B cell (primary cell): Measurements from ENCODE around the gene ADGRV1. TPM values are rescaled to one million over a fixed set of nuclear protein-coding genes. Genes with fewer than 3 reads are reported as not detected.

Experiments used
- ATAC-seq: fragments of 200-7000 bp; cut with Tn5 transposase; one replicate; pipeline ENCODE4 v1.10.0; 2021; ENCODE audit warnings: low read depth, mild to moderate bottlenecking, moderate number of reproducible peaks, moderate library complexity
- CTCF ChIA-PET: fragments of 350-600 bp; sonication (Branson Sonifier 250); formaldehyde crosslinking; loops from one replicate; lab custom pipeline; 2021; ENCODE audit warnings: antibody characterized with exemption, inconsistent platforms; lab: Charles Lee
- POLR2A ChIA-PET: fragments of 350-600 bp; sonication (Branson Sonifier 250); formaldehyde crosslinking; loops from one replicate; lab custom pipeline; 2021; ENCODE audit warnings: antibody characterized with exemption; lab: Charles Lee
- DNase-seq: peaks from one replicate; pipeline ENCODE4 v3.0.0; 2013
- H2AFZ ChIP-seq: 2 replicates; pipeline ENCODE4 v1.6.1; 2012; ENCODE audit warnings: mild to moderate bottlenecking, low read depth, low read length; ENCODE audit not compliant: insufficient read depth, poor library complexity, severe bottlenecking
- H3K27ac ChIP-seq, 2 donors: 1 replicate in 1 of 2; 2 replicates in 1 of 2; pipeline ENCODE4 v1.5.1; 2012 to 2013; ENCODE audit warnings: low read length in 2 of 2, mild to moderate bottlenecking in 2 of 2, moderate library complexity in 1 of 2
- H3K27me3 ChIP-seq, 4 experiments: fragments of 200-600 bp in 1 of 4; sonication (generic) in 1 of 4; replicated peaks in 1 of 4; 1 replicate in 2 of 4; 2 replicates in 2 of 4; pipeline versions ENCODE4 v1.6.1 to v1.7.0; 2013 to 2016; ENCODE audit warnings: low read length in 3 of 4, mild to moderate bottlenecking in 2 of 4, mixed read lengths in 1 of 4, moderate library complexity in 1 of 4; ENCODE audit not compliant: insufficient read depth in 4 of 4, control insufficient read depth in 3 of 4; ENCODE audit errors: control extremely low read depth in 1 of 4
- H3K36me3 ChIP-seq, 2 experiments: replicated peaks in 1 of 2; 1 replicate in 1 of 2; 2 replicates in 1 of 2; pipeline versions ENCODE4 v1.6.1 to v1.7.1; 2013; ENCODE audit warnings: low read length in 1 of 2; ENCODE audit not compliant: insufficient read depth in 2 of 2, control insufficient read depth in 1 of 2; ENCODE audit errors: control extremely low read depth in 1 of 2, extremely low read depth in 1 of 2
- H3K4me1 ChIP-seq, 2 donors: fragments of 200-600 bp in 1 of 2; sonication (generic) in 1 of 2; 1 replicate in 1 of 2; 2 replicates in 1 of 2; pipeline versions ENCODE4 v1.5.1 to v1.6.1; 2013 to 2017; ENCODE audit warnings: low read length in 2 of 2; ENCODE audit not compliant: control insufficient read depth in 2 of 2, insufficient read depth in 2 of 2
- H3K4me2 ChIP-seq: replicated peaks from 2 replicates; pipeline ENCODE3; 2012; ENCODE audit warnings: mild to moderate bottlenecking, low read depth, low read length; ENCODE audit not compliant: poor library complexity, severe bottlenecking
- H3K4me3 ChIP-seq, 5 experiments: fragments of 200-600 bp in 1 of 5; sonication (generic) in 1 of 5; 1 replicate in 3 of 5; 2 replicates in 2 of 5; pipeline versions ENCODE4 v1.5.1 to v1.7.0; 2011 to 2016; ENCODE audit warnings: low read length in 4 of 5, mild to moderate bottlenecking in 4 of 5, low read depth in 2 of 5, control low read depth in 1 of 5, moderate library complexity in 1 of 5; ENCODE audit not compliant: insufficient read depth in 1 of 5; ENCODE audit errors: control extremely low read depth in 1 of 5, extremely low read depth in 1 of 5
- H3K79me2 ChIP-seq: fragments of 200-600 bp; sonication (generic); one replicate; pipeline ENCODE4 v1.6.0; 2016; ENCODE audit warnings: low read length; ENCODE audit not compliant: control insufficient read depth, insufficient read depth
- H3K9ac ChIP-seq: fragments of 200-600 bp; sonication (generic); 2 replicates; pipeline ENCODE4 v1.6.1; 2017; ENCODE audit warnings: mild to moderate bottlenecking, low read length, moderate library complexity
- H3K9me3 ChIP-seq, 3 donors: one replicate each; pipeline versions ENCODE4 v1.6.1 to v1.7.1; 2013; ENCODE audit warnings: low read length in 2 of 3; ENCODE audit not compliant: control insufficient read depth in 2 of 3, insufficient read depth in 1 of 3; ENCODE audit errors: control extremely low read depth in 1 of 3
- H4K20me1 ChIP-seq: 2 replicates; pipeline ENCODE4 v1.6.0; 2012; ENCODE audit warnings: mild to moderate bottlenecking, low read length; ENCODE audit not compliant: insufficient read depth, control insufficient read depth, poor library complexity, severe bottlenecking
- H3K27ac Mint-ChIP-seq: one replicate; pipeline ENCODE4 v1.8.0; 2021; ENCODE audit warnings: mixed read lengths
- H3K27me3 Mint-ChIP-seq: one replicate; pipeline ENCODE4 v1.8.0; 2021; ENCODE audit warnings: mixed read lengths
- H3K4me1 Mint-ChIP-seq: one replicate; pipeline ENCODE4 v1.8.0; 2021; ENCODE audit warnings: mixed read lengths
- H3K4me3 Mint-ChIP-seq: one replicate; pipeline ENCODE4 v1.8.0; 2021; ENCODE audit warnings: mixed read lengths
- H3K9me3 Mint-ChIP-seq: one replicate; pipeline ENCODE4 v1.8.0; 2022; ENCODE audit warnings: mixed read lengths; ENCODE audit not compliant: insufficient read depth
- EZH2 ChIP-seq: IDR thresholded peaks from 2 replicates; pipeline ENCODE4 v1.6.1; 2012; ENCODE audit warnings: borderline replicate concordance, low read depth, mild to moderate bottlenecking, moderate library complexity, low read length; ENCODE audit not compliant: insufficient read depth, poor library complexity, severe bottlenecking
- WGBS: methylation state at CpG from one replicate; pipeline ENCODE4 v1.1.5; 2013; ENCODE audit warnings: missing lambda C conversion rate; ENCODE audit not compliant: insufficient coverage; 5-methylcytosine and 5-hydroxymethylcytosine counted together
- intact Hi-C: fragments of 100-400 bp; cut with micrococcal nuclease; formaldehyde crosslinking; loops from one replicate; pipeline ENCODE4 v1.10.0; 2022
- polyA plus RNA-seq: library from polyadenylated mRNA; depleted of rRNA; stranded (reverse); fragments of >200 nt; gene quantifications from 2 replicates; pipeline ENCODE4 v1.2.3, GENCODE V29; 2012
- total RNA-seq, 2 donors: library from RNA; stranded (reverse); fragments of 120-200 nt in 1 of 2; gene quantifications; 1 replicate in 1 of 2; 2 replicates in 1 of 2; pipeline versions ENCODE4 v1.2.3 to v1.2.4, GENCODE V29; 2013 to 2022
- TF ChIP-seq, protein P1 (sequence below): fragments of 200-600 bp; IDR thresholded peaks from one replicate; pipeline ENCODE4 v1.8.0; 2022; ENCODE audit warnings: antibody characterized with exemption, mild to moderate bottlenecking

Gene ADGRV1
- total and polyA plus RNA-seq, 2 donors (not counting 1 experiment from before 2014, with no cell fraction given) = 0.07 TPM; not detected in 1

DNA sequence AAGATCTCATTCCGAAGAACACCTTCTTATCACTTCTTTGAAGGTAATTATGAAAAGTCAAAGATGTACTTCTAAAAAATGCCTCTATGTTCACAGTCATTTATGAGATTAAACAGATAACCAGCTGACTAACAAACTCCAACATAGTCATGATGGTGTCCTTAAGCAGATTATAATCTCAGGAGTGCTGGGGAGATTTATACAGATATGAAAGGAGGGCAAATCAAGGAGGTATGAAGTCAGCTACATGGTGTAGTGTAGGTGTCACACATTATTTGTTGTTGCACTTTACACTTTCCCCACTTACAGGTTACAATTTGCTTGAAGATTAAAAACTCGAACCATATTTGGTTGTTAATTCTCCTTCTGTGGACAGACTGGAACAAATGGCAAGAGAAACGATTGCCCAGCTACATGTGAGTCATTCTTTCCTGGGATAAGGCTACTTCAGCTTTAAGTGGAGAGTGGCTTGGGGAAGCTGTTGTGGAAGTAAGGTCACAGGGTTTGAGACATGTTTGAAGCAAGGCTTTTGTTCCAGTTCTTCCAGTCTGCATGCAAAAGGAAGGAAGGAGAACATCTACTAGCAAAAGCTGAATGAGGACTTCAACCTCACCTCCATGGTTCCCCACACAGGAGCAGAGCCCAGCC, 320.1 kb downstream of the ADGRV1 start:
- H3K4me1 ChIP-seq = no peaks in the 10 kb centered on the region
- no peaks in the 10 kb centered on the region for H3K36me3 ChIP-seq
- Mint-ChIP-seq H3K27me3 (peaks cover 17% of the 10 kb centered on the region), H3K9me3 (no peaks in the 10 kb centered on the region), H3K4me1 (no peaks in the 10 kb centered on the region), H3K4me3 (no peak overlapping the region), H3K27ac (no peak overlapping the region)
- H3K79me2 ChIP-seq = no peaks in the 10 kb centered on the region
- no peak overlapping the region for H3K9ac ChIP-seq
- no peak overlapping the region for H3K4me3 ChIP-seq
- H3K4me2 ChIP-seq = no peak overlapping the region
- ChIA-PET CTCF (interaction anchor here (1.0 kb wide), 1 partner anchor 13 kb away, joined by 3 read pairs; no protein-coding TSS in a partner anchor), POLR2A (no interaction called here)
- H3K27ac ChIP-seq = no peak overlapping the region
- DNase-seq = no peak
- no peak for ATAC-seq
- H3K27me3 ChIP-seq = no peaks in the 10 kb centered on the region
- WGBS = 77% methylated on average over 2 of the region's 3 CpGs
- no peaks in the 10 kb centered on the region for H3K9me3 ChIP-seq
- intact Hi-C loops = no loop called here
- no peak overlapping the region for H2AFZ ChIP-seq
- no peaks in the 10 kb centered on the region for H4K20me1 ChIP-seq
- TF ChIP-seq EZH2 = no peak
- TF ChIP-seq, protein P1, sequence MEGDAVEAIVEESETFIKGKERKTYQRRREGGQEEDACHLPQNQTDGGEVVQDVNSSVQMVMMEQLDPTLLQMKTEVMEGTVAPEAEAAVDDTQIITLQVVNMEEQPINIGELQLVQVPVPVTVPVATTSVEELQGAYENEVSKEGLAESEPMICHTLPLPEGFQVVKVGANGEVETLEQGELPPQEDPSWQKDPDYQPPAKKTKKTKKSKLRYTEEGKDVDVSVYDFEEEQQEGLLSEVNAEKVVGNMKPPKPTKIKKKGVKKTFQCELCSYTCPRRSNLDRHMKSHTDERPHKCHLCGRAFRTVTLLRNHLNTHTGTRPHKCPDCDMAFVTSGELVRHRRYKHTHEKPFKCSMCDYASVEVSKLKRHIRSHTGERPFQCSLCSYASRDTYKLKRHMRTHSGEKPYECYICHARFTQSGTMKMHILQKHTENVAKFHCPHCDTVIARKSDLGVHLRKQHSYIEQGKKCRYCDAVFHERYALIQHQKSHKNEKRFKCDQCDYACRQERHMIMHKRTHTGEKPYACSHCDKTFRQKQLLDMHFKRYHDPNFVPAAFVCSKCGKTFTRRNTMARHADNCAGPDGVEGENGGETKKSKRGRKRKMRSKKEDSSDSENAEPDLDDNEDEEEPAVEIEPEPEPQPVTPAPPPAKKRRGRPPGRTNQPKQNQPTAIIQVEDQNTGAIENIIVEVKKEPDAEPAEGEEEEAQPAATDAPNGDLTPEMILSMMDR = no peak

DNA sequence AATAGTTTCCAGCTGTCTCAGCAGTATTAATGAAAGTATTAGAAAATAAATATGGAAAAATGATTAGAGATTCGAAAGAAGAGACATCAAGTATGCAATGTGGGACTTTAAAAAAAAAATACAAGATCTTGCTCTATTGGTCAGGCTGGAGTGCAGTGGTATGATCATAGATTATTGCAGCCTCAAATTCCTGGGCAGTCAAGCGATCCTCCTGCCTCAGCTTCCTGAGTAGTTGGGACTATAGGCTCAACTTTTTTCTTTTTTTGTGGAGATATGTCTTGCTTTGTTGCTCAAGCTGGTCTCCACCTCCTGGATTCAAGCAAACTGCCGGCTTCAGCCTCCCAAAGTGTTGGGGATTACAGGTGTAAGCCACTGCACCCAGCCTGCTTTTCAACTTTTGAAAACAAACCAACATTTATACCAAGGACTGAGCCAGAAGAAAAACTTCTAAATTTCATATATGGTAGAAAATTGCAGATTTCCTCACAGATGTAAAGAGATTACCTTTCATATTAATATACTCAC, 323.1 kb downstream of the ADGRV1 start:
- peaks cover 20% of the 10 kb centered on the region for H3K27me3 Mint-ChIP-seq
- TF ChIP-seq EZH2 = no peak
- TF ChIP-seq, protein P1 = no peak
- H3K4me1 Mint-ChIP-seq = no peaks in the 10 kb centered on the region
- no peak overlapping the region for H3K4me2 ChIP-seq
- no peak overlapping the region for H3K4me3 Mint-ChIP-seq
- ATAC-seq = no peak
- no peaks in the 10 kb centered on the region for H3K9me3 Mint-ChIP-seq
- H3K9me3 ChIP-seq = no peaks in the 10 kb centered on the region
- H3K27me3 ChIP-seq = no peaks in the 10 kb centered on the region
- ChIA-PET POLR2A (no interaction called here), CTCF (interaction anchor here (1.1 to 1.7 kb wide), 2 partner anchors 19 to 538 kb away, joined by 3 read pairs; no protein-coding TSS in a partner anchor)
- no peaks in the 10 kb centered on the region for H3K36me3 ChIP-seq
- H4K20me1 ChIP-seq = no peaks in the 10 kb centered on the region
- intact Hi-C loops = no loop called here
- no peaks in the 10 kb centered on the region for H3K4me1 ChIP-seq
- H3K27ac ChIP-seq = no peak overlapping the region
- WGBS = 93% methylated on average over 2 of the region's 3 CpGs
- no peak overlapping the region for H3K4me3 ChIP-seq
- DNase-seq = no peak
- no peaks in the 10 kb centered on the region for H3K79me2 ChIP-seq
- H3K9ac ChIP-seq = no peak overlapping the region
- no peak overlapping the region for H3K27ac Mint-ChIP-seq
- H2AFZ ChIP-seq = no peak overlapping the region
